HL-60 (cell line): Measurements from ENCODE around the gene HEPACAM.

Source experiments
- CTCF ChIP-seq: IDR thresholded peaks from one replicate; pipeline ENCODE4 v1.5.1; 2011; ENCODE audit warnings: low read length, control low read depth, inconsistent platforms; ENCODE audit not compliant: insufficient read depth
- GABPA ChIP-seq: IDR thresholded peaks from 2 replicates; pipeline ENCODE4 v1.6.1; 2012; ENCODE audit warnings: low read depth
- POLR2AphosphoS5 ChIP-seq: IDR thresholded peaks from 2 replicates; pipeline ENCODE4 v1.6.1; 2012; ENCODE audit warnings: low read depth
- REST ChIP-seq: IDR thresholded peaks from 2 replicates; pipeline ENCODE4 v1.6.1; 2012; ENCODE audit warnings: low read depth; ENCODE audit not compliant: insufficient replicate concordance

GRCh38 chr11:124982043-124982442 is 46.2 kb upstream of the HEPACAM start:
- TF ChIP-seq CTCF = no peak
- TF ChIP-seq POLR2AphosphoS5 = no peak
- no peak for TF ChIP-seq REST
- TF ChIP-seq GABPA = no peak
